Stomach smooth muscle (tissue), 2 donors: ENCODE data around the gene ACY1.

ENCODE experiments used
- H3K27ac ChIP-seq: one replicate; pipeline ENCODE4 v1.7.0; 2013; ENCODE audit warnings: mild to moderate bottlenecking, low read length, inconsistent platforms
- H3K27me3 ChIP-seq, 2 donors: one replicate each; pipeline ENCODE4 v1.7.0; 2013; ENCODE audit warnings: low read length in 2 of 2; ENCODE audit not compliant: insufficient read depth in 2 of 2, control insufficient read depth in 1 of 2
- H3K36me3 ChIP-seq, 2 donors: one replicate each; pipeline ENCODE4 v1.7.0; 2013; ENCODE audit warnings: low read length in 2 of 2; ENCODE audit not compliant: control insufficient read depth in 2 of 2, insufficient read depth in 2 of 2
- H3K4me1 ChIP-seq: one replicate; pipeline ENCODE4 v1.7.0; 2013; ENCODE audit warnings: low read length; ENCODE audit not compliant: control insufficient read depth, insufficient read depth
- H3K4me3 ChIP-seq, 2 donors: one replicate each; pipeline ENCODE4 v1.7.0; 2013; ENCODE audit warnings: low read length in 2 of 2
- H3K9ac ChIP-seq, 2 donors: one replicate each; pipeline ENCODE4 v1.7.0; 2013; ENCODE audit warnings: low read length in 2 of 2, mild to moderate bottlenecking in 1 of 2
- H3K9me3 ChIP-seq, 2 donors: one replicate each; pipeline ENCODE4 v1.7.0; 2013; ENCODE audit warnings: low read length in 2 of 2; ENCODE audit not compliant: control insufficient read depth in 2 of 2
- donor health status: healthy.
- donor health status: Pancreatic carcinoma.

The ACY1 gene

DNA sequence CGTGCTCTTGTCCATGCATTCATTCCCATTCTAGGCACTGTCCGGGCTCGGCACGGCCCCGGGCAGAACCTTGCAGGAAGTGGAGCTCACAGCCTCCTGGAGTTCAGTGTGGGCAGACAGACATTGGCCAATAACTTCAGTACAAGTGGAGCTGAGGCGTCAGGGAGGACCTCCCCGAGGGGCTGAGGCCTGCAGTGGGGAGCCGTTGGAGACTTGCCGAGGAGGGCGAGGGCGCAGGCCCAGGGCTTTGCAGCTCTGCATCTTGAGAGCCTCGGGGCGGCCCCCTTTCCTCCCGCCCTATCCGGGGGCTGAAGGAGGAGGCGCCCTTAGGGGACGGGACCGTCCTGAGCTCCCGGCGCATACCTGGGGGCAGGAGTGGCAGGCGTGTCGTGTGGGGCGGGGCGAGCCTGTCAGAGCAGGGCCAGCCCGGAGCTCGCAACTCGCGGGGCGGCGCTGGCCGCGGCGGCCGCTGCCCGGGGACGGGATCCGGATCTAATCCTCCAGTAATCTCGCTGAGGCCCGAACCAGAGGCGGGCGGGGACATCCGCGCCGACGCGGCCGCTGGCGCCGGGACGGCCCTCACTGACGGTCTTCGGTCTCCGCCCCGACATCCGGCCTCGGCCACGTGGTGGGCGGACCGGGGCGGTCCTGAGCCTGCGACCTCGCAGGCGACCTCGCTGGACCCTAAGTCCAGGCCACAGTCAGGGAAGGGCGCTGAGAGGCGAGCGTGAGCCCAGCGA is at the start of gene ACY1:
TSS of gene ACY1 (plus strand) at position 698 of the 740 bp plus-strand sequence. CDS start 530 bp downstream, outside the sequence.
- H3K4me3 ChIP-seq = peak within 1 kb of the TSS; percentile 84 to 95
- peaks cover 26% of the 10 kb centered on the region for H3K4me1 ChIP-seq
- H3K27ac ChIP-seq = peak within 1 kb of the TSS; percentile 93
- H3K36me3 ChIP-seq = no peaks in the 10 kb centered on the region
- H3K9me3 ChIP-seq = no peaks in the 10 kb centered on the region
- peak within 1 kb of the TSS; percentile 79 to 84 for H3K9ac ChIP-seq
- H3K27me3 ChIP-seq = no peaks in the 10 kb centered on the region

DNA sequence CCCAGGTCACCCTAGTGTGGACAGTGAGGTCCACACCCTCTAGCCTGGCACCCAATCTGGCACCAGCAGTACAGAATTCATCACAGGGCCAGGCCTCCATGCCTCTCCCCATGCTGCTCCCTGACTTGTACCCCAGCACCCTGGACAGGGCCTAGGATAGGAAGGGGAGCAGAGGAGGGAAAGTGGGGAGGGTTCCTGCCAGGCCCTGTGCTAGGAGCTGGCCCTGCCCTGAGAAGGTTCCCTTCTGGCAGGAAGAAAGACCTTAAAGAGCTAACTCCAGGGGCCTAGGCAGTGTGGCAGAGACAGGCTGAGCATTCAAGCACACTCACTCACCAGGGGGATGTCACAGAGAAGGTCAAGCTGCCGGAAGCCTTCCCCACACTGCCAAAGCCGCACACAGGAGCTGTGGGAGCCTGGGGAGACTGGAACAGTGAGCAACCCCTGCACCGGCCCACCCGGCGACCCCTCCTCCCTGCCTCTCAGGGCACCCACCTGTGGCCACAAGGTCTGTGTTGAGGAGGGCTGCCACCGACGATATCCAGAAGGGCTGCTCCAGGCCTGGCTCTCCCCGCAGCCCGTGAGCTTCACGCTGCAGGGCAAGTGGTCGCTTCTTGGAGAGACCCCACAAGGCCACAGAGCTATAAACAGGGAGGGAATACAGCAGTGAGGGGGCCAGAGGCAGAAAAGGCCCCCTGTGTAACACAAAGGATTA is 49.0 kb upstream of the ACY1 start:
- H3K9me3 ChIP-seq = no peaks in the 10 kb centered on the region
- H3K4me1 ChIP-seq = no peaks in the 10 kb centered on the region
- H3K27ac ChIP-seq = no peak overlapping the region
- peaks cover 30 to 48% of the 10 kb centered on the region in 2 donors for H3K36me3 ChIP-seq
- H3K4me3 ChIP-seq = no peak overlapping the region
- no peaks in the 10 kb centered on the region for H3K27me3 ChIP-seq
- no peak overlapping the region for H3K9ac ChIP-seq

DNA sequence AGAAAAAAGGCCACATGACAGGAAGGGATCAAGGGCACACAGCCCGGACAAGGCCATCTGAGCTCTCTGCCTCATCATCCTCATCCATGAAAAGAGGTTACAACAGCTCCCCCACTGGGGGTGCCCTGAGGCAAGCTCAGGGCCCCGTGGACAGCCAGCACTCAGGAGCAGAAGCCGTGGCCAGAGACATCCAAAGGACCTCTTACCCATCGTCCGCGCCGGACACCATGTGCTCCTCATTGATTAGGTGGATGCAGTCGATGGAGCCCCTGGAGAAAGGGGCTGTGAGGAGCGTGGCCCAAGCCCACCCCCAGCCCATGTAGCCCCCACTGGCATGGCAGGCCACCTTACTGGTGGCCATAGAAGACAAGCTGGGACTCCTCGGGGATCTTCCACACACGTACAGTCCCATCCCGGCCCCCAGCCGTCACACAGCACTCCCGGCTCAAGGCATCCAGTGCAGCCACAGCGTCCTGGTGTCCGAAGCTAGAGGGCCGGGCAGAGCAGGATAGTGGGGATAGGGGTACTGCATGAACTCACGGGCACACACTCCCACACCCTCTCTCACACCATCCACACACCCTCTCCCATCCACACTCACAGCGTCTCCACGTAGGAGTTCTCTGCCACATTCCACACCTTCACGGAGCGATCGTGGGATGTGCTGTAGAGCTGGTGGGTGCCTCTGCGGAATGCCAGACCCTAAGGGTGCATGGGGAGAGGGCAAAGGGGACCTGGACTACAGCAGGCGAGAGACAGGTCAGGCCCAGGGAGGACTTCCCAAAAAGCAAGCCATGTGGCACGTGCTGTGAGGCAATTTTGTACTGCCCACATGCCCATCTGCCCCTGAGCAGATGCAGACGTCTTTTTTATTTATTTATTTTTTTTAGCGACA is 48.1 kb upstream of the ACY1 start:
- H3K9me3 ChIP-seq = no peaks in the 10 kb centered on the region
- H3K4me1 ChIP-seq = no peaks in the 10 kb centered on the region
- H3K4me3 ChIP-seq = no peak overlapping the region
- H3K27me3 ChIP-seq = no peaks in the 10 kb centered on the region
- no peak overlapping the region for H3K9ac ChIP-seq
- peaks cover 30 to 48% of the 10 kb centered on the region in 2 donors for H3K36me3 ChIP-seq
- H3K27ac ChIP-seq = no peak overlapping the region

DNA sequence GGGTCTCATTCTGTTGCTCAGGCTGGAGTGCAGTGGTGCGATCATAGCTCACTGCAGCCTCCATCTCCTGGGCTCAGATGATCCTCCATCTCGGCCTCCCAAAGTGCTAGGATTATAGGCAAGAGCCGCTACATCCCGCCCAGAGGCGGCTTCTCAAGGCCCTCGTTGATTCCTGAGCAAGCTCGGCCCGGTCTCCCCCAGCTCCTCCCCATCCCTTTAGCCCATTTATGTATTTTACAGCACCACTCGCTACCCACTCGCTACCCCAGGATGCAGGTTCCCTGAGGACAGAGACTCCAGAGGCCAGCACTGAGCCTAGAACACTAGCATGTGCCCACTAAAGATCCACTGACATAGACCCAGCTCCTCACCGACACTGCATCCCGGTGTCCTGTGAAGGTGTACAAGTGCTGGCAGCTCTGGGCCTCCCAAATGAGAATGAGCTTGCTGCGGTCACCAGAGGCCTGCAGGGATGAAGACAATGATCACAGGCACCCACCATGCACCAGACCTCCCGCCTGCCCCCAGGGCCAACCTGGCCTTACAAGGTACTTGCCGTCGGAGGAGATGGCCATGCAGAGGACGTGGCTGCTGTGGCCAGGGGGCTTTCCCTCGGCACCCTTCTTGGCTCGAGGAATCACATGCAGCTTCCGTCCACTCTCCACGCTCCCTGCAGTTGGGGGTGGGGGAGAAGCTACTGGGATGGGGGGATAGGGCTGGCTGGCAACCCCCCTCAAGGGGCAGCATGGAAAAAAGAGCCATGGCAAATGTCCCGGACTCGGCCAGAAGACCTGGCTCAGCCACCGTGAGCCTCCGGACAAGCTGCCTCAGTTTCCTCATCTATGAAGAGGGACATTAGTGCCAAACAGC is 47.2 kb upstream of the ACY1 start:
- peaks cover 30 to 48% of the 10 kb centered on the region in 2 donors for H3K36me3 ChIP-seq
- no peak overlapping the region for H3K4me3 ChIP-seq
- H3K27me3 ChIP-seq = no peaks in the 10 kb centered on the region
- peaks cover 6% of the 10 kb centered on the region for H3K4me1 ChIP-seq
- no peak overlapping the region for H3K9ac ChIP-seq
- no peaks in the 10 kb centered on the region for H3K9me3 ChIP-seq
- H3K27ac ChIP-seq = no peak overlapping the region

DNA sequence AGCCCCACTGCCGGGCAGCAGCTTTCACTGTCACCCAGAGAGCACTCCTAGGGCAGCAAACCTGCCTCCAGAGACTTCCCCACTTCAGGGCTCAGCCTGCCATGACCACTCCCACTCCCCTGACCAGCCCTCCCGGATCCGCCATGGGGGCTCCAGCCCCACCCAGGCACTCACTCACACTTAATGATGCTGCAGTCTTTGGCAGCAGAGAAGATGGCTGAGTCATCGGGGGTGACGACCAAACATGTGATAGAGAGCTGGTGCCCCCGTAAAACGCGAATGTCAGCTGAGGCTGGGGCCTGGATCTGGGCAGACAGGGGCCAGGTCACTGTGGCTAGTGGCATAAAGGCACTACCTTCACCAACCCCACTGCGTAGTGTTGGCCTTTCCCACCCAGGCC is 46.3 kb upstream of the ACY1 start:
- peaks cover 30 to 48% of the 10 kb centered on the region in 2 donors for H3K36me3 ChIP-seq
- no peak overlapping the region for H3K9ac ChIP-seq

DNA sequence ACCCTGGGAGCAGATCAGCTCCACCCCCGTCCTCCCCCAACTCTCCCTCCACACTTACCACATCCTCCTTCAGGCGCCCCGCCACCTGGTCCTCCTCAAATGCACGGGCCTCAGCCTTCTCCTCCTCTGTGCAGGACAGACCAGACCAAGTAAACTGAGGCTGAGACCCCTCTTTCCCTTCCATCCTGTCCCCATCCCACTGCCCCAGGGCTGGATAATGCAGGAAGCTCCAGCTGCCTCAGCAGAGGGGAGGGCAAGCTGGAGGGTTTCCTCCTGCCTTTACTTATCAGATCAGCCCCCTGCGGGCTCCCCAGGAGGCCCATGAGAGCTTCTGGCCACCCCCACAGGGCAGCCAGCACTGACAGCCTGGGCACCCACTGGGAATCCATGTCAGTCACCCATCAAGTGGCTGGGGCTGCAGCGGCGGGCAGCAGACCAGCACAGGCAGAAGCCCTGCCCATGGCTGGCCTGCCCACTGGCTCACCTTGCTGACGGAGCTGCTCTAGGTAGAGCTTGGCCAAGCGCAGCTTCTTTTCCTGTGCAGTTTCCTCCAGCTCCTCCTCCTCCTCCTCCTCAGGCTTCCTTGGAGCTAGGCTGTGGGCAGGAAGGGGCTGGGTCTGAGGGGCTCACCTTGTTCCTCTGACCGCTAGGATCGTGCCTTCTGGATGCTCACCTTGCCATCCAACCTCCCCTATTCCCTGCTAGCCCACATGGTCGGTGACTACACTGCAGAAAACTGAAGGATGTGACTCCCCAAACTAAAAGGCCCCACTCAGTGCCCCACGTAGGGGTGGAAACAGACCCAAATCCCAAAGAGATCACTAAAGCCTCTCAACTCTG is 45.5 kb upstream of the ACY1 start:
- H3K9ac ChIP-seq = no peak overlapping the region
- H3K27me3 ChIP-seq = no peaks in the 10 kb centered on the region
- no peaks in the 10 kb centered on the region for H3K9me3 ChIP-seq
- H3K4me3 ChIP-seq = no peak overlapping the region
- peaks cover 20% of the 10 kb centered on the region for H3K4me1 ChIP-seq
- H3K27ac ChIP-seq = no peak overlapping the region
- H3K36me3 ChIP-seq = peaks cover 30 to 46% of the 10 kb centered on the region in 2 donors

More for the DNA sequence above, 46.3 kb upstream of the ACY1 start:
- no peak overlapping the region for H3K27ac ChIP-seq
- H3K4me3 ChIP-seq = no peak overlapping the region
- no peaks in the 10 kb centered on the region for H3K9me3 ChIP-seq
- no peaks in the 10 kb centered on the region for H3K27me3 ChIP-seq
- H3K4me1 ChIP-seq = peaks cover 11% of the 10 kb centered on the region

DNA sequence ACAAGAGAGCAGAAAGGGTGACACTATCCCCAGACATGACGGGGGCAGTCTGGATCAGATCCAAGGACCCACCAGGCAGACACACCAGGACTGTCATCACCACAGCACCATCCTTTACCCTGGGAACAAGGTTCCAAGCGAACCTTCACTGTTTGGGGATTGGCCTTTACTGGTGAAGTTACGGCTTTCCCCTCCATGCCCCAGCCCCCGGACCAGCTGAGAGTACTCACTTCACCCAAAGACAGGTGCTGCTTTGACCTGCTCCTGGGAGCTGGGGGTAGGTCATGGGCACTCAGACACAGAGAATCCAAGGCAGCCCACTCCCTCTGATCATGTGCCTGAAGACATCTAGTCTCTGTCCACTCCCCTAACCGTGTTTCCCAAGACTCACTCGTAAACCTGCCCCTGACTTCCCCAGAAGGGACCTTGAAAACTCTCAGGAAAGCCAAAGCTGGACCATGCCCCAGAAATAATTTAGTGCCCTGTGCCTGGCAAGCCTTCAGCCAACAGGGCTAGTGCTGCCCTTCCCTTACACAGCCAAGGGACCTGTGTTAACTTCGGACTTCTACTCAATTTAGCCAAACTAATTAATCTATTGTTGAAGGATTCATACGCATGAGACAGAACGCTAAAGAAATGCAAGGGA is 44.4 kb upstream of the ACY1 start:
- Histone ChIP-seq H3K36me3 (peaks cover 29 to 40% of the 10 kb centered on the region in 2 donors), H3K9me3 (no peaks in the 10 kb centered on the region), H3K9ac (no peak overlapping the region), H3K4me1 (peaks cover 26% of the 10 kb centered on the region), H3K4me3 (no peak overlapping the region), H3K27ac (no peak overlapping the region), H3K27me3 (no peaks in the 10 kb centered on the region)

DNA sequence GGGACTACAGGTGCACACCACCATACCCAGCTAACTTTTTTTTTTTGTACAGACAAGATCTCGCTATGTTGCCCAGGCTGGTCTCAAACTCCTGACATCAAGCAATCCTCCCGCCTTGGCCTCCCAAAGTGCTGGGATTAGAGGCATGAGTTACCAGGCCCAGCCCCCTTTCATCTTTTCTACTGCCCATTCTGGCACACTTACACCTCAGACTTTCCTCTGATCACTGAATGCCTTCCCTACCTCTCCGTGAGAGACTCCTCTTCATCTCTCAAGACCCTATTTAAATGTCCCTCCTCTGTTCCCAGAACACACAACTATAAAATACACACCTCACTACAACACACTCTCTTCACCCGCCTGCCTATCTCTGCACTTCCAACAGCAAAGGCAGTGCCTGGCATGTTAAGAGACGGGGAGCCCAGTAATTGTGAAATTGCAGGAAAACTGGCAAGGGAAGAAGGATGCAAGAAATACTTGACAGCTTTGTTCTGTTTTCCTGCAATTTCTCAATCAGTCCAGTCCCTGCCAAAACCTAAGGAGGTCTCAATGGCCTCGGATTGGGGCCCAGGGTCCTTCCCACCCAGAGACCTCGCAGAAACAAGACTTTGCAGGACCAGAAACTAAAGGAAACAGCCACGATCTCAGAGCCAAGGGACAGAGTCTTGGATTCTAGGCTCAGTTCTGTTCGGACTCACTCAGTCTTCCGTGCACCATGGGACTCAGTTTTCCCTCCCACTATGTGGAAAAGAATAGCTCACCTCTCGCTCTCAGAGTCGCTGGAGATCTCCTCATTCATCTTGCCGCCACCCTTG is 42.5 kb upstream of the ACY1 start:
- H3K9ac ChIP-seq = peak overlapping the region; percentile 80 to 82
- H3K9me3 ChIP-seq = no peaks in the 10 kb centered on the region
- peak overlapping the region; percentile 82 to 86 for H3K4me3 ChIP-seq
- H3K4me1 ChIP-seq = peaks cover 26% of the 10 kb centered on the region
- H3K27me3 ChIP-seq = no peaks in the 10 kb centered on the region
- H3K36me3 ChIP-seq = peaks cover 12 to 24% of the 10 kb centered on the region in 2 donors
- peak overlapping the region; percentile 60 for H3K27ac ChIP-seq
